ENCODE data around the gene GPR84. TPM values are rescaled to one million over a fixed set of nuclear protein-coding genes. Genes with fewer than 3 reads are reported as not detected.

Gene GPR84
- 1 to 10 TPM in 1 of 10 donors, under 1 TPM in 3, not detected in 6; 0.15 to 2.9 (median 0.25) TPM for total RNA-seq
- under 1 TPM in 1 of 2 donors, not detected in 1; 0.45 TPM for polyA plus RNA-seq
- long read RNA-seq, donor 1, result 0 reads
- long read RNA-seq, donor 2, result 0 reads
- long read RNA-seq, donor 3, partial matches to known transcripts, result 0 of 1 reads
- long read RNA-seq, donor 3, other reads (novel, unspliced or antisense), result 0 of 1 reads

GRCh38 chr12:54364413-54364812, at the start of gene GPR84:
TSS of gene GPR84 (minus strand) at chr12:54364486. CDS start at chr12:54363851, 635 bp downstream.
- 67 to 72% methylated on average over 4 of the region's 4 CpGs for whole genome bisulfite sequencing, 2 donors
- DNase-seq (no peak), ATAC-seq (no peak)
- TF ChIP-seq, protein P1, sequence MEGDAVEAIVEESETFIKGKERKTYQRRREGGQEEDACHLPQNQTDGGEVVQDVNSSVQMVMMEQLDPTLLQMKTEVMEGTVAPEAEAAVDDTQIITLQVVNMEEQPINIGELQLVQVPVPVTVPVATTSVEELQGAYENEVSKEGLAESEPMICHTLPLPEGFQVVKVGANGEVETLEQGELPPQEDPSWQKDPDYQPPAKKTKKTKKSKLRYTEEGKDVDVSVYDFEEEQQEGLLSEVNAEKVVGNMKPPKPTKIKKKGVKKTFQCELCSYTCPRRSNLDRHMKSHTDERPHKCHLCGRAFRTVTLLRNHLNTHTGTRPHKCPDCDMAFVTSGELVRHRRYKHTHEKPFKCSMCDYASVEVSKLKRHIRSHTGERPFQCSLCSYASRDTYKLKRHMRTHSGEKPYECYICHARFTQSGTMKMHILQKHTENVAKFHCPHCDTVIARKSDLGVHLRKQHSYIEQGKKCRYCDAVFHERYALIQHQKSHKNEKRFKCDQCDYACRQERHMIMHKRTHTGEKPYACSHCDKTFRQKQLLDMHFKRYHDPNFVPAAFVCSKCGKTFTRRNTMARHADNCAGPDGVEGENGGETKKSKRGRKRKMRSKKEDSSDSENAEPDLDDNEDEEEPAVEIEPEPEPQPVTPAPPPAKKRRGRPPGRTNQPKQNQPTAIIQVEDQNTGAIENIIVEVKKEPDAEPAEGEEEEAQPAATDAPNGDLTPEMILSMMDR (IDR thresholded peaks at IDR 0.05), result no peak
- Histone ChIP-seq H3K36me3 (no peaks in the 10 kb centered on the region), H3K27ac (peak within 1 kb of the TSS in 1 of 10 donors; percentile 77), H3K9me3 (no peaks in the 10 kb centered on the region), H3K4me3 (peak within 1 kb of the TSS in 1 of 10 donors; percentile 33), H3K4me1 (peaks cover 0 to 62% (median 20%) of the 10 kb centered on the region in 9 donors), H3K27me3 (no peaks in the 10 kb centered on the region)
- intact Hi-C loops (cut with DNase I), result loop anchor here (5.0 to 10.0 kb wide), 8 partner anchors 37 to 147 kb away; partner anchors contain the start of genes CBX5 (in 1 of the 10), COPZ1 (in 1 of the 10) and HNRNPA1 (in 1 of the 10)

- intact Hi-C loops (cut with DNase I), result no loop called here
- peak overlapping the region in 7 of 10 donors; percentile 8 to 36 (median 19) for H3K4me3 ChIP-seq
- H3K27me3 ChIP-seq, result no peaks in the 10 kb centered on the region
- no peaks in the 10 kb centered on the region for H3K9me3 ChIP-seq
- DNase-seq (peak; percentile 57 to 60), ATAC-seq (peak; percentile 16 to 57 (median 38))
- 50 to 53% methylated on average over 9 of the region's 9 CpGs for WGBS, 2 donors
- H3K36me3 ChIP-seq, result peaks cover 0 to 42% (median 9%) of the 10 kb centered on the region in 9 donors
- peaks cover 37 to 90% (median 78%) of the 10 kb centered on the region in 9 donors for H3K4me1 ChIP-seq
- H3K27ac ChIP-seq, result peak overlapping the region; percentile 57 to 98 (median 84)
- TF ChIP-seq, protein P1 (IDR thresholded peaks at IDR 0.05), result no peak
These were observed 49.3 kb upstream of the GPR84 start for GRCh38 chr12:54413284-54414190.

GRCh38 chr12:54412786-54413185, 48.5 kb upstream of the GPR84 start:
- H3K27ac ChIP-seq, result peak overlapping the region; percentile 57 to 98 (median 84)
- intact Hi-C loops (cut with DNase I), result no loop called here
- no peaks in the 10 kb centered on the region for H3K9me3 ChIP-seq
- DNase-seq (no peak), ATAC-seq (peak in 6 of 8 donors; percentile 39 to 58 (median 48))
- TF ChIP-seq, protein P1 (IDR thresholded peaks at IDR 0.05), result no peak
- peak overlapping the region in 5 of 10 donors; percentile 3 to 36 (median 15) for H3K4me3 ChIP-seq
- 54 to 65% methylated on average over 3 of the region's 3 CpGs for WGBS, 2 donors
- H3K36me3 ChIP-seq, result peaks cover 0 to 49% (median 9%) of the 10 kb centered on the region in 9 donors
- H3K27me3 ChIP-seq, result no peaks in the 10 kb centered on the region
- peaks cover 37 to 97% (median 84%) of the 10 kb centered on the region in 9 donors for H3K4me1 ChIP-seq

GRCh38 chr12:54412348-54412747, 48.1 kb upstream of the GPR84 start:
- TF ChIP-seq, protein P1 (IDR thresholded peaks at IDR 0.05), result no peak
- 62 to 84% methylated on average over 4 of the region's 4 CpGs for WGBS, 2 donors
- H3K4me1 ChIP-seq, result peaks cover 37 to 98% (median 84%) of the 10 kb centered on the region in 9 donors
- no peaks in the 10 kb centered on the region for H3K9me3 ChIP-seq
- intact Hi-C loops (cut with DNase I), result no loop called here
- no peaks in the 10 kb centered on the region for H3K27me3 ChIP-seq
- H3K27ac ChIP-seq, result peak overlapping the region; percentile 57 to 98 (median 84)
- DNase-seq (no peak), ATAC-seq (peak in 6 of 8 donors; percentile 2 to 48 (median 22))
- peaks cover 0 to 54% (median 11%) of the 10 kb centered on the region in 9 donors for H3K36me3 ChIP-seq
- H3K4me3 ChIP-seq, result peak overlapping the region in 4 of 10 donors; percentile 2 to 36 (median 9)
